Fibroblast of pulmonary artery (primary cell): ENCODE data around the gene CCDC192.
A peak's percentile ranks its signal among the peaks of the same experiment; 100 is the strongest.

ENCODE experiments used
- DNase-seq: peaks from one replicate; pipeline ENCODE4 v3.0.0-alpha.2; 2010; ENCODE audit warnings: low read depth
- H3K4me3 ChIP-seq: replicated peaks from 2 replicates; pipeline ENCODE4 v1.5.1; 2011; ENCODE audit warnings: low read depth, mild to moderate bottlenecking, control low read depth, low read length, moderate library complexity
- CTCF ChIP-seq: IDR thresholded peaks from 2 replicates; pipeline ENCODE4 v1.5.1; 2011; ENCODE audit warnings: mild to moderate bottlenecking, control low read depth, low read length, inconsistent platforms; ENCODE audit errors: missing control alignments

The CCDC192 gene

GRCh38 chr5:127985811-127986325, 282.7 kb downstream of the CCDC192 start:
- no peak for DNase-seq
- TF ChIP-seq CTCF = no peak
- no peak overlapping the region for H3K4me3 ChIP-seq

GRCh38 chr5:127987354-127988145, 284.4 kb downstream of the CCDC192 start:
- no peak for TF ChIP-seq CTCF
- no peak for DNase-seq
- H3K4me3 ChIP-seq = no peak overlapping the region

- no peak for TF ChIP-seq CTCF
- H3K4me3 ChIP-seq = no peak overlapping the region
- peak; percentile 95 for DNase-seq
Measured at GRCh38 chr5:127988146-127988760, 285.1 kb downstream of the CCDC192 start.
